GM12874 (cell line): ENCODE measurements around the gene BMP8B.

Experiments used
- CTCF ChIP-seq: IDR thresholded peaks from 2 replicates; pipeline ENCODE4 v1.5.1; 2011; ENCODE audit warnings: low read depth, mild to moderate bottlenecking, control low read depth, low read length, moderate library complexity; ENCODE audit not compliant: insufficient read depth

The BMP8B gene

GRCh38 chr1:39759436-39759726 lies 29.3 kb downstream of the BMP8B start:
- TF ChIP-seq CTCF: no peak

- no peak for TF ChIP-seq CTCF
Measured at GRCh38 chr1:39758556-39759435, 29.9 kb downstream of the BMP8B start.

- no peak for TF ChIP-seq CTCF
Measured at GRCh38 chr1:39757501-39757900, 31.2 kb downstream of the BMP8B start.

- TF ChIP-seq CTCF: no peak
Measured at GRCh38 chr1:39755965-39756659, 32.6 kb downstream of the BMP8B start.

GRCh38 chr1:39754906-39755504 lies 33.7 kb downstream of the BMP8B start:
- TF ChIP-seq CTCF: no peak

GRCh38 chr1:39754026-39754570 lies 34.6 kb downstream of the BMP8B start:
- TF ChIP-seq CTCF: no peak
